ENCODE measurements around the gene UFD1.

- TF ChIP-seq CTCF (IDR thresholded peaks at IDR 0.05) (no peak), ZFX (IDR thresholded peaks at IDR 0.05; ENCODE audit: borderline replicate concordance) (no peak)
These were observed 19.8 kb upstream of the UFD1 start for GRCh38 chr22:19498866-19499190.

All from 22Rv1 (cell line).